HG02970 (cell line): ENCODE results near the gene LRRC31.

Experiments
- ATAC-seq: cut with Tn5 transposase; IDR thresholded peaks from one replicate; pipeline ENCODE4 v1.9.1; 2021; ENCODE audit warnings: mild to moderate bottlenecking, moderate library complexity, moderate number of reproducible peaks; ENCODE audit not compliant: unreplicated experiment, low FRiP score

The LRRC31 gene

GRCh38 chr3:169815590-169816150, 54.1 kb downstream of the LRRC31 start:
- ATAC-seq = no peak

DNA sequence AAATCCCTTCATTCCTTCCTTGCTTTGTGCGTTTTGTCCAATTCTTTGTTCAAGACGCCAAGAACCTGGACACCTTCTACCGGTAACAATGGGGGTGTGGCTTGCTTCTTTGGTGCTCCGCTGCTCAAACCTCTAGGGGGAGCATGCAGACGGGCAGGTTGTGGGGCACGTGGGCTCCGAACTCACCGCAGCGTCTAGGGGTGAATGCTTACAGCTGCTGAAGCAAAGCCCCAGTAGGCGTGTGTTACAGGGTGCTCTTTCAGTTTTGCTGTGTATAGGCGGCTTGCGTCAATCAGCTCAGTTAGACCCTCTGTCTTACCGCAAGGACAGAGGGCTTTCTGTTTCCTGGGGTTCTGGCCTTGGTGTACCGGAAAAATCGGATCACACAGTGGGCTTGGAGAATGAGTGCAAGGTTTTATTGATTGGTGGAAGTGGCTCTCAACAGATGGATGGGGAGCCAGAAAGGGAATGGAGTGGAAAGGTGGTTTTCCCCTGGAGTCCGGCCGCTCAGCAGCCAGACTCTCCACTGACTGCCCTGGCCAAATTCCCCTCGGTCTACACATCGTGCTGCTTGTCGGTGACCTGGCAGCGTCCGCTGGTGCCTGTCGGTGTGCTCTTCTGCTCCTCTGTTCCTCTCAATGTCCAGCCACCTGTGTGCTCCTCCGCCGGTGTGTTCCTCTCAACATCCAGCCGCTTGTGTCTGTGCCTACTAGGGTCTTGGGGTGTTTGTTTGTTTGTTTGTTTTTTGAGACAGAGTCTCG, 55.8 kb downstream of the LRRC31 start:
- ATAC-seq = peak; percentile 84

GRCh38 chr3:169813278-169813677, 56.5 kb downstream of the LRRC31 start:
- ATAC-seq = no peak

- no peak for ATAC-seq
Measured at GRCh38 chr3:169812332-169813235, 57.2 kb downstream of the LRRC31 start, which contains the start of the genes LRRC34 and LRRIQ4. LRRC34 (minus strand) TSS chr3:169812904; CDS start chr3:169812548, 356 bp downstream. LRRIQ4 (plus strand) TSS chr3:169812870; CDS start chr3:169821922, 9,052 bp downstream.

GRCh38 chr3:169811631-169812331, 58.0 kb downstream of the LRRC31 start:
- no peak for ATAC-seq

GRCh38 chr3:169809230-169809795, 60.4 kb downstream of the LRRC31 start:
- ATAC-seq = no peak

GRCh38 chr3:169804681-169805080, 65.1 kb downstream of the LRRC31 start:
- ATAC-seq = no peak

DNA sequence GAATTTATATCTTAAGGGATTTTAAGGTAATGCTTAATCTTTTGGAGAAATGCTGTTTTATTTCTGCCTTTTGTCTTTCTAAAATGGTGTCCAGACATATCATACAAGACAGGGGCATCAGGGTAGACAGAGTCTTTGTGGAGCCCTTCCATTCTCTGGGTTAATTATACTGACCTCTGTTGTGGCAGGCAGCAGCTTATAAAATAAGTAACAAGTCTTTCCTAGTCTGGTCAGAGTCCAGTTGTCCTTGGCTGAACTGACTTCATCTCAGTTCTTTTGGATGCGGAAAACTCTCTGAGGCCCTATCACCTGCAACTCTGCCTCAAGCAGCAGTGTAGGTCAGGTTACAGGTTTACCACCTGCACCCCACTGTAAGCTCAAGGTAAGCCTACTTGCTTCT, 77.4 kb downstream of the LRRC31 start:
- no peak for ATAC-seq

DNA sequence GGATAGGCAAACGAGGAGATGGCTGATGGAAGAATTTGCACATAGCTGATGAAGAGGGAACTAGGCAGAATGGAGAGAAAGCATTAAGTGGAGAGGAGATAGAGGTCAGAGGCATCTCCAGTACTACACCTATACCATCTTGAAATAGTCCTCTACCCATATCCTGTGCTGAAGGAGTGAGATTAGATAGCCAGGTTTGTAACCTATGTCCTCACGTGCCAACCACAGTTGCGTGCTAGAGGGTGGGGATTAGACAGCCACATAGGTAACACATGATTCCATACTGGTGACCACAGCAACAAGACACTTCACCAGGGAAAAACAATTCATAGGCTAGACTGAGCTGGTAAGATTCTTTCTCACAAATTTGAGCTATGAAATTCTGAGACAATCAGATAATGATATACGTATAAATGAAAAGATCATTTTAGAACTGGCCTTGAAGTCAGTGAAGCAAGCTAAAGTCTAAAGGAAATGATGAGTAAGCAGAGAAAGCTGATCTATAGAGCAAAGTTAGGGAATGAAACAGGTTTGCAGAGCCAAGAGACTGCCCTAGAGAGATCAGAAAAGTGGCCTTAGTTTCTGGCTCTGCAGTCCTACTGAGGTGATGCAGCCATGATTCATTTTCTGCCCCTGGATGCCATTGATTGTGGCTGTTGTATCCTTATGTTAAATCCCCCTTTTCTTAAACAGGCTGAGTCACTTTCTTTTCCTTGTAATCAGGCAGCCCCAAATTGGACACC, 78.9 kb downstream of the LRRC31 start:
- no peak for ATAC-seq

GRCh38 chr3:169790219-169790618, 79.5 kb downstream of the LRRC31 start:
- no peak for ATAC-seq
